Hematopoietic multipotent progenitor cell treated with erythropoietin and hydrocortisone succinate and interleukin-3 and kit ligand, for 6 days (in vitro differentiated cells): ENCODE results near the gene INSC.

Experiments used
- DNase-seq: peaks from one replicate; pipeline ENCODE4 v3.0.0-alpha.2; 2015

The INSC gene

GRCh38 chr11:15111215-15111614 lies 3.5 kb upstream of the INSC start:
- DNase-seq, result no peak

- no peak for DNase-seq
Measured at GRCh38 chr11:15112131-15112541, 2.6 kb upstream of the INSC start.

- peak; percentile 83 for DNase-seq
Measured at GRCh38 chr11:15113381-15113780, 1.3 kb upstream of the INSC start.

- no peak for DNase-seq
Measured at GRCh38 chr11:15115686-15116085, 963 bp downstream of the INSC start.

GRCh38 chr11:15117751-15118150 lies 3.0 kb downstream of the INSC start:
- no peak for DNase-seq

- no peak for DNase-seq
Measured at GRCh38 chr11:15118431-15118830, 3.7 kb downstream of the INSC start.

- no peak for DNase-seq
Measured at GRCh38 chr11:15119352-15119751, 4.6 kb downstream of the INSC start.

GRCh38 chr11:15119826-15120225 lies 5.1 kb downstream of the INSC start:
- no peak for DNase-seq

- no peak for DNase-seq
Measured at GRCh38 chr11:15123849-15124248, 9.1 kb downstream of the INSC start.

- no peak for DNase-seq
Measured at GRCh38 chr11:15124528-15124927, 9.8 kb downstream of the INSC start.

- DNase-seq, result no peak
Measured at GRCh38 chr11:15127341-15127740, 12.6 kb downstream of the INSC start.

- no peak for DNase-seq
Measured at GRCh38 chr11:15128621-15129020, 13.9 kb downstream of the INSC start.

- DNase-seq, result no peak
Measured at GRCh38 chr11:15136166-15136565, 21.4 kb downstream of the INSC start.

- no peak for DNase-seq
Measured at GRCh38 chr11:15139096-15139770, 24.5 kb downstream of the INSC start.

- no peak for DNase-seq
Measured at GRCh38 chr11:15139958-15140659, 25.4 kb downstream of the INSC start.

GRCh38 chr11:15141381-15141780 lies 26.7 kb downstream of the INSC start:
- DNase-seq, result no peak

- DNase-seq, result no peak
Measured at GRCh38 chr11:15142838-15143237, 28.1 kb downstream of the INSC start.

GRCh38 chr11:15143855-15144254 lies 29.1 kb downstream of the INSC start:
- no peak for DNase-seq

- DNase-seq, result no peak
Measured at GRCh38 chr11:15144347-15144746, 29.6 kb downstream of the INSC start.

GRCh38 chr11:15145151-15145550 lies 30.4 kb downstream of the INSC start:
- DNase-seq, result no peak

GRCh38 chr11:15145615-15146014 lies 30.9 kb downstream of the INSC start:
- no peak for DNase-seq

- no peak for DNase-seq
Measured at GRCh38 chr11:15146271-15147003, 31.7 kb downstream of the INSC start.

GRCh38 chr11:15148169-15148568 lies 33.4 kb downstream of the INSC start:
- DNase-seq, result no peak

GRCh38 chr11:15149050-15149449 lies 34.3 kb downstream of the INSC start:
- no peak for DNase-seq
